Measurements from ENCODE around the gene IRF2. TPM values are rescaled to one million over a fixed set of nuclear protein-coding genes. Genes with fewer than 3 reads are reported as not detected.

IRF2 gene
- total RNA-seq, 1 donor from 2014 or later = 47.6 TPM

- intact Hi-C loops (cut with micrococcal nuclease) = no loop called here
- peaks cover 8% of the 10 kb centered on the region for H3K4me1 Mint-ChIP-seq (ENCODE audit: low read depth)
- no peaks in the 10 kb centered on the region for H3K36me3 Mint-ChIP-seq (ENCODE audit: low read depth)
- DNase-seq (ENCODE audit: low spot score) = no peak
- no peak overlapping the region for H3K27ac Mint-ChIP-seq
- no peak overlapping the region for H3K4me3 Mint-ChIP-seq (ENCODE audit: low read depth)
- H3K27me3 Mint-ChIP-seq (ENCODE audit: low read depth) = no peaks in the 10 kb centered on the region
- H3K9me3 Mint-ChIP-seq = peaks cover 5% of the 10 kb centered on the region
Observed at GRCh38 chr4:184498598-184498997, 24.2 kb upstream of the IRF2 start.

DNA sequence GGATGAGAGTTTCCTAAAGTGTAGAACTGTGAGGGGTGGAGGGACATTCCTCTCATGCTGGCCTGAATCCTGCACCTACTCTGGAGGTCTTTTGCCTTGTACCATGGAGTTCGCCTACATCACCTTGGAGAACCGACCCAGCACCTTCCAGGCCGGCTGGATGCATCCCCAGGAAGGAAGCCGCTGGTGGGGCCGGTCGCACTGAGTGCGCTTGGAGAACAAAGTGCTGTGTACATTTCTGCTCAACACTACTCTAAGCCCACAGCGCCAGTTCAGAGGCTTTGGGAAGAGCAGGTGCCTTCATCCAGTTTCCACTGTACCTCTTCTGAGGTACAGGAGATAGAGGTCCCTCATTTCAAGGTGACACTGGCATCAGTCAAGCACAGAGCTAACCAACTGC is 15.4 kb upstream of the IRF2 start:
- no peak for DNase-seq (ENCODE audit: low spot score)
- no peak overlapping the region for H3K27ac Mint-ChIP-seq
- H3K9me3 Mint-ChIP-seq = peaks cover 9% of the 10 kb centered on the region
- no peaks in the 10 kb centered on the region for H3K27me3 Mint-ChIP-seq (ENCODE audit: low read depth)
- peaks cover 10% of the 10 kb centered on the region for H3K4me1 Mint-ChIP-seq (ENCODE audit: low read depth)
- no peak overlapping the region for H3K4me3 Mint-ChIP-seq (ENCODE audit: low read depth)
- intact Hi-C loops (cut with micrococcal nuclease) = no loop called here
- no peaks in the 10 kb centered on the region for H3K36me3 Mint-ChIP-seq (ENCODE audit: low read depth)

DNA sequence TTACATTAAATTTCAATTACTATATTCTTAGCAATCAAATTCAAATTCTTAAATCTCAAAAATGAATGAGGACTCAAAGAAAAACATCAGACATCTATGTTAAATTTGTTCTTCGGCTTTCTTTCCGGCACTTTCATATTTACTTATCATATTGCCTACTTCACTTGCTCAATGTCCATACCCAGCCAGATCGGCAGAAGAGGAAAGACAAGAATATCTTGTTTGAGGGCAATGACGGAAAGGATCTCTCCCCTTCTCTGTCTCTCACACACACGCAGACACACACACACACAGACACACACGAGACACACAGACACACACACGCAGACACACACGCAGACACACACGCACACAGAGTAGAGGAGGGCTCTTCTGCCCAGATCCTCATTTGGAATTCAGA is 13.2 kb upstream of the IRF2 start:
- Mint-ChIP-seq H3K27me3 (ENCODE audit: low read depth) (no peaks in the 10 kb centered on the region), H3K4me3 (ENCODE audit: low read depth) (no peak overlapping the region), H3K4me1 (ENCODE audit: low read depth) (peaks cover 14% of the 10 kb centered on the region), H3K27ac (no peak overlapping the region), H3K9me3 (peaks cover 14% of the 10 kb centered on the region), H3K36me3 (ENCODE audit: low read depth) (peaks cover 14% of the 10 kb centered on the region)
- intact Hi-C loops (cut with micrococcal nuclease) = no loop called here
- no peak for DNase-seq (ENCODE audit: low spot score)

- H3K4me1 Mint-ChIP-seq (ENCODE audit: low read depth) = peaks cover 19% of the 10 kb centered on the region
- H3K27me3 Mint-ChIP-seq (ENCODE audit: low read depth) = no peaks in the 10 kb centered on the region
- no peak overlapping the region for H3K27ac Mint-ChIP-seq
- peaks cover 17% of the 10 kb centered on the region for H3K36me3 Mint-ChIP-seq (ENCODE audit: low read depth)
- intact Hi-C loops (cut with micrococcal nuclease) = no loop called here
- H3K9me3 Mint-ChIP-seq = peaks cover 14% of the 10 kb centered on the region
- H3K4me3 Mint-ChIP-seq (ENCODE audit: low read depth) = no peak overlapping the region
- no peak for DNase-seq (ENCODE audit: low spot score)
Observed at GRCh38 chr4:184485279-184485678, 10.9 kb upstream of the IRF2 start.

- Mint-ChIP-seq H3K4me1 (ENCODE audit: low read depth) (peaks cover 42% of the 10 kb centered on the region), H3K9me3 (peaks cover 14% of the 10 kb centered on the region), H3K36me3 (ENCODE audit: low read depth) (peaks cover 35% of the 10 kb centered on the region), H3K27me3 (ENCODE audit: low read depth) (no peaks in the 10 kb centered on the region), H3K4me3 (ENCODE audit: low read depth) (no peak overlapping the region), H3K27ac (no peak overlapping the region)
- intact Hi-C loops (cut with micrococcal nuclease) = no loop called here
- DNase-seq (ENCODE audit: low spot score) = no peak
Observed at GRCh38 chr4:184481544-184481943, 7.2 kb upstream of the IRF2 start.

- Mint-ChIP-seq H3K36me3 (ENCODE audit: low read depth) (peaks cover 50% of the 10 kb centered on the region), H3K27ac (no peak overlapping the region), H3K9me3 (peaks cover 14% of the 10 kb centered on the region), H3K4me1 (ENCODE audit: low read depth) (peaks cover 45% of the 10 kb centered on the region), H3K4me3 (ENCODE audit: low read depth) (no peak overlapping the region), H3K27me3 (ENCODE audit: low read depth) (no peaks in the 10 kb centered on the region)
- no peak for DNase-seq (ENCODE audit: low spot score)
- intact Hi-C loops (cut with micrococcal nuclease) = loop anchor here (10.0 kb wide), 1 partner anchor 1035 kb away; the partner anchor contains the start of gene CDKN2AIP
Observed at GRCh38 chr4:184479516-184479950, 5.2 kb upstream of the IRF2 start.

- no peaks in the 10 kb centered on the region for H3K27me3 Mint-ChIP-seq (ENCODE audit: low read depth)
- H3K27ac Mint-ChIP-seq = peak overlapping the region; percentile 62
- DNase-seq (ENCODE audit: low spot score) = no peak
- H3K4me1 Mint-ChIP-seq (ENCODE audit: low read depth) = peaks cover 39% of the 10 kb centered on the region
- H3K4me3 Mint-ChIP-seq (ENCODE audit: low read depth) = peak overlapping the region; percentile 95
- intact Hi-C loops (cut with micrococcal nuclease) = loop anchor here (10.0 kb wide), 1 partner anchor 1033 kb away; the partner anchor contains the start of gene CDKN2AIP
- peaks cover 44% of the 10 kb centered on the region for H3K36me3 Mint-ChIP-seq (ENCODE audit: low read depth)
- no peaks in the 10 kb centered on the region for H3K9me3 Mint-ChIP-seq
Observed at GRCh38 chr4:184477201-184477999, 3.0 kb upstream of the IRF2 start.

- Mint-ChIP-seq H3K9me3 (no peaks in the 10 kb centered on the region), H3K27ac (peak overlapping the region; percentile 76), H3K4me3 (ENCODE audit: low read depth) (peak overlapping the region; percentile 95), H3K4me1 (ENCODE audit: low read depth) (peaks cover 46% of the 10 kb centered on the region), H3K27me3 (ENCODE audit: low read depth) (no peaks in the 10 kb centered on the region), H3K36me3 (ENCODE audit: low read depth) (peaks cover 45% of the 10 kb centered on the region)
- intact Hi-C loops (cut with micrococcal nuclease) = loop anchor here (10.0 kb wide), 1 partner anchor 1032 kb away; the partner anchor contains the start of gene CDKN2AIP
- peak; percentile 30 for DNase-seq (ENCODE audit: low spot score)
Observed at GRCh38 chr4:184476695-184477094, 2.3 kb upstream of the IRF2 start.

- Mint-ChIP-seq H3K4me1 (ENCODE audit: low read depth) (peaks cover 46% of the 10 kb centered on the region), H3K27me3 (ENCODE audit: low read depth) (no peaks in the 10 kb centered on the region), H3K27ac (peak overlapping the region; percentile 96), H3K4me3 (ENCODE audit: low read depth) (peak overlapping the region; percentile 95), H3K36me3 (ENCODE audit: low read depth) (peaks cover 44% of the 10 kb centered on the region), H3K9me3 (no peaks in the 10 kb centered on the region)
- intact Hi-C loops (cut with micrococcal nuclease) = loop anchor here (2.0 to 10.0 kb wide), 3 partner anchors 99 to 1031 kb away; partner anchors contain the start of gene CDKN2AIP
- DNase-seq (ENCODE audit: low spot score) = no peak
Observed at GRCh38 chr4:184475498-184475897, 1.1 kb upstream of the IRF2 start.

GRCh38 chr4:184475096-184475461 is 729 bp upstream of the IRF2 start:
- no peaks in the 10 kb centered on the region for H3K9me3 Mint-ChIP-seq
- peak; percentile 44 for DNase-seq (ENCODE audit: low spot score)
- H3K27me3 Mint-ChIP-seq (ENCODE audit: low read depth) = no peaks in the 10 kb centered on the region
- H3K4me3 Mint-ChIP-seq (ENCODE audit: low read depth) = peak overlapping the region; percentile 95
- peak overlapping the region; percentile 96 for H3K27ac Mint-ChIP-seq
- H3K36me3 Mint-ChIP-seq (ENCODE audit: low read depth) = peaks cover 44% of the 10 kb centered on the region
- intact Hi-C loops (cut with micrococcal nuclease) = loop anchor here (2.0 to 10.0 kb wide), 3 partner anchors 100 to 1030 kb away; partner anchors contain the start of gene CDKN2AIP
- peaks cover 46% of the 10 kb centered on the region for H3K4me1 Mint-ChIP-seq (ENCODE audit: low read depth)

DNA sequence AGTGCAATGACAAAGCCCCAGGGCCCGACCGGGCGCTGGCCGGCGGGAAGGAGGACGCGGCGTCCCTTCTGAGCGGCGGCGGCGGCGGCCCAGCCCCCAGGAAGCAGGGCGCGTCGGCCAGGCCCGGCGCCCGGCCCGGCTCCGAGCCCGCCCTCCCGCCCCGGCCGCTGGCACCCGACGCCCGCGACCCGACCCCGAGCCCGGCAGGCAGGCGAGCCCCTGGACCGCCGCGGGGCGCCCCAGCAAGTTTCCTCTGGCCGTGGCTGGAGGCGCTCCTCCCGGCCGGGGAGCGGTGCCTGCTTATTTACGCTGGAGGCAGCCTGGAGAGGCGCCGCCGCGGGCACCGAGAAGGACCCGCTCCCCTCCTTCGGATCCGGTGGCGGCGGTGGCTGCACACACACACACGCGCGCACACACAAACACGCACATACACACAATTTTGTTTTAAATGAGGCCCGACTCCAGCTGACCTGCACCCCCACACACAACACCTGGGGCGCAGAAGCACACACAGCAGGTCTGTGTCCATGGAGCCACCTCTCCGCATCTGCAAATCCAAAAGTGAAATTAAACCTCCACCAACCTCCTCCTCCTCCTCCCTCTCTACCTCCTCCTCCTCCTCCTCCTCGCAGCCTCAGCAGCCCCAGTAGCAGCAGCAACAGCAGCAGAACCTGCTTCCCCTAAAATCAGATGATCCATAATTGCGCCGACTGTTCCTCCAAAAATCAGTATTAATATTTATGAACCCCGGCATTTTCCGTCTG is 669 bp downstream of the IRF2 start:
- H3K4me3 Mint-ChIP-seq (ENCODE audit: low read depth) = peak overlapping the region; percentile 95
- H3K4me1 Mint-ChIP-seq (ENCODE audit: low read depth) = peaks cover 45% of the 10 kb centered on the region
- H3K9me3 Mint-ChIP-seq = no peaks in the 10 kb centered on the region
- no peaks in the 10 kb centered on the region for H3K27me3 Mint-ChIP-seq (ENCODE audit: low read depth)
- intact Hi-C loops (cut with micrococcal nuclease) = loop anchor here (1.0 to 10.0 kb wide), 13 partner anchors 14 to 1029 kb away; partner anchors contain the start of genes CASP3, CDKN2AIP, CENPU and PRIMPOL
- peaks cover 51% of the 10 kb centered on the region for H3K36me3 Mint-ChIP-seq (ENCODE audit: low read depth)
- peak; percentile 59 for DNase-seq (ENCODE audit: low spot score)
- peak overlapping the region; percentile 95 for H3K27ac Mint-ChIP-seq

- intact Hi-C loops (cut with micrococcal nuclease) = loop anchor here (1.0 to 10.0 kb wide), 3 partner anchors 154 to 1028 kb away; partner anchors contain the start of gene CDKN2AIP
- Mint-ChIP-seq H3K27me3 (ENCODE audit: low read depth) (no peaks in the 10 kb centered on the region), H3K9me3 (no peaks in the 10 kb centered on the region), H3K27ac (peak overlapping the region; percentile 81), H3K36me3 (ENCODE audit: low read depth) (peaks cover 47% of the 10 kb centered on the region), H3K4me1 (ENCODE audit: low read depth) (peaks cover 41% of the 10 kb centered on the region), H3K4me3 (ENCODE audit: low read depth) (peak overlapping the region; percentile 90)
- peak; percentile 57 for DNase-seq (ENCODE audit: low spot score)
Observed at GRCh38 chr4:184472614-184473498, 1.5 kb downstream of the IRF2 start.

Data from activated T-helper 2 cell treated with anti-CD3 and anti-CD28 coated beads, Interferon-gamma antibody, Interleukin-2, Interleukin-4, amounts not matched to agents 10 μg/mL and 5 μg/mL and 100 μg/mL, durations not matched to agents 14 hours and 24 hours and 36 hours (primary cell).